CD14-positive monocyte (primary cell): ENCODE results near the gene SLC12A8. TPM values are rescaled to one million over a fixed set of nuclear protein-coding genes. Genes with fewer than 3 reads are reported as not detected.
A peak's percentile ranks its signal among the peaks of the same experiment; 100 is the strongest.

Experiments used
- DNase-seq, 3 donors: peaks; one replicate each; pipeline ENCODE4 v3.0.0-alpha.2; 2011 to 2022
- H2AFZ ChIP-seq: 2 replicates; pipeline ENCODE4 v1.6.0; 2012; ENCODE audit warnings: mild to moderate bottlenecking, low read depth, low read length, inconsistent platforms; ENCODE audit not compliant: insufficient read depth, poor library complexity, severe bottlenecking
- H3K27ac ChIP-seq, 2 donors: 1 replicate in 1 of 2; 2 replicates in 1 of 2; pipeline ENCODE4 v1.5.1; 2012 to 2013; ENCODE audit warnings: low read length in 2 of 2, control low read depth in 1 of 2, inconsistent platforms in 1 of 2, low read depth in 1 of 2, mild to moderate bottlenecking in 1 of 2
- H3K27me3 ChIP-seq, 2 donors: one replicate each; pipeline versions ENCODE4 v1.6.0 to v1.6.1; 2011 to 2013; ENCODE audit warnings: low read length in 2 of 2; ENCODE audit not compliant: control insufficient read depth in 2 of 2, insufficient read depth in 2 of 2
- H3K36me3 ChIP-seq, 2 donors: replicated peaks in 1 of 2; 1 replicate in 1 of 2; 2 replicates in 1 of 2; pipeline versions ENCODE4 v1.5.1 to v1.6.1; 2012 to 2013; ENCODE audit warnings: low read length in 2 of 2, control low read depth in 1 of 2, inconsistent platforms in 1 of 2, mild to moderate bottlenecking in 1 of 2; ENCODE audit not compliant: insufficient read depth in 2 of 2, control insufficient read depth in 1 of 2
- H3K4me1 ChIP-seq, 2 donors: 1 replicate in 1 of 2; 2 replicates in 1 of 2; pipeline versions ENCODE4 v1.5.1 to v1.6.1; 2012 to 2013; ENCODE audit warnings: low read length in 2 of 2, control low read depth in 1 of 2, inconsistent platforms in 1 of 2, mild to moderate bottlenecking in 1 of 2, moderate library complexity in 1 of 2; ENCODE audit not compliant: insufficient read depth in 2 of 2, control insufficient read depth in 1 of 2
- H3K4me2 ChIP-seq: replicated peaks from 2 replicates; pipeline ENCODE3; 2012; ENCODE audit warnings: low read length, moderate library complexity, mild to moderate bottlenecking; ENCODE audit not compliant: poor library complexity, severe bottlenecking; ENCODE audit errors: extremely low read depth
- H3K4me3 ChIP-seq, 3 experiments: fragments of 200-600 bp in 1 of 3; sonication (generic) in 1 of 3; replicated peaks in 1 of 3; 1 replicate in 2 of 3; 2 replicates in 1 of 3; pipeline ENCODE4 v1.5.1; 2011 to 2013; ENCODE audit warnings: low read length in 3 of 3, mild to moderate bottlenecking in 3 of 3, control low read depth in 2 of 3, low read depth in 2 of 3, inconsistent platforms in 1 of 3, moderate library complexity in 1 of 3
- H3K79me2 ChIP-seq: 2 replicates; pipeline ENCODE4 v1.6.0; 2012; ENCODE audit warnings: mild to moderate bottlenecking, control low read depth, inconsistent platforms, low read length, moderate library complexity; ENCODE audit not compliant: insufficient read depth
- H3K9ac ChIP-seq: 2 replicates; pipeline ENCODE4 v1.6.0; 2017; ENCODE audit warnings: low read length, mild to moderate bottlenecking; ENCODE audit not compliant: insufficient read depth, poor library complexity, severe bottlenecking
- H3K9me3 ChIP-seq, 2 donors: replicated peaks in 1 of 2; 1 replicate in 1 of 2; 2 replicates in 1 of 2; pipeline versions ENCODE4 v1.5.1 to v1.6.1; 2012 to 2013; ENCODE audit warnings: low read length in 2 of 2, control low read depth in 1 of 2; ENCODE audit not compliant: control insufficient read depth in 1 of 2, insufficient read depth in 1 of 2
- H4K20me1 ChIP-seq: 2 replicates; pipeline ENCODE4 v1.6.0; 2012; ENCODE audit warnings: mild to moderate bottlenecking, low read length, control low read depth, moderate library complexity; ENCODE audit not compliant: insufficient read depth
- H3K27ac Mint-ChIP-seq, 7 donors: one replicate each; pipeline ENCODE4 v1.8.0; 2020; ENCODE audit warnings: mild to moderate bottlenecking in 7 of 7, mixed read lengths in 7 of 7, moderate library complexity in 6 of 7, inconsistent platforms in 2 of 7
- H3K27me3 Mint-ChIP-seq, 3 donors: one replicate each; pipeline ENCODE4 v1.8.0; 2021 to 2022; ENCODE audit warnings: low read depth in 3 of 3, mild to moderate bottlenecking in 3 of 3, mixed read lengths in 3 of 3, moderate library complexity in 3 of 3, inconsistent platforms in 1 of 3
- H3K36me3 Mint-ChIP-seq, 2 donors: one replicate each; pipeline ENCODE4 v1.8.0; 2020; ENCODE audit warnings: mixed read lengths in 2 of 2, inconsistent platforms in 1 of 2, mild to moderate bottlenecking in 1 of 2
- H3K4me1 Mint-ChIP-seq: one replicate; pipeline ENCODE4 v1.8.0; 2020; ENCODE audit warnings: mild to moderate bottlenecking, mixed read lengths
- H3K4me3 Mint-ChIP-seq, 2 donors: one replicate each; pipeline ENCODE4 v1.8.0; 2020; ENCODE audit warnings: mild to moderate bottlenecking in 2 of 2, mixed read lengths in 2 of 2, moderate library complexity in 1 of 2
- H3K9me3 Mint-ChIP-seq, 7 donors: one replicate each; pipeline ENCODE4 v1.8.0; 2020 to 2022; ENCODE audit warnings: mixed read lengths in 7 of 7, mild to moderate bottlenecking in 6 of 7, moderate library complexity in 6 of 7, inconsistent platforms in 2 of 7
- CTCF ChIP-seq: fragments of 200-600 bp; IDR thresholded peaks from one replicate; pipeline ENCODE4 v1.8.0; 2022; ENCODE audit warnings: antibody characterized with exemption, mild to moderate bottlenecking
- WGBS: methylation state at CpG from one replicate; pipeline ENCODE4 v1.1.5; 2013; ENCODE audit warnings: missing lambda C conversion rate; ENCODE audit not compliant: insufficient coverage; 5-methylcytosine and 5-hydroxymethylcytosine counted together
- intact Hi-C, 2 donors: fragments of 100-400 bp; cut with micrococcal nuclease; formaldehyde crosslinking; loops; one replicate each; pipeline versions ENCODE4 v1.15.0 to v1.15.1; 2023
- polyA plus RNA-seq, 3 donors: library from polyadenylated mRNA; depleted of rRNA in 1 of 3; unstranded in 2 of 3; stranded (reverse) in 1 of 3; fragments of 300-500 nt in 2 of 3; fragments of >200 nt in 1 of 3; fragmentation: Illumina TruSeq in 2 of 3; gene quantifications; 1 replicate in 2 of 3; 2 replicates in 1 of 3; pipeline ENCODE4 v1.2.3, GENCODE V29; 2012 to 2021

Gene SLC12A8
- polyA plus RNA-seq, 3 donors, result 0.23 to 0.46 (median 0.35) TPM

GRCh38 chr3:125190786-125191185 lies 21.8 kb downstream of the SLC12A8 start:
- WGBS, result no CpG with 5 or more reads among the region's 3 CpGs
- H3K27ac ChIP-seq, result no peak overlapping the region
- H3K27me3 Mint-ChIP-seq, result peaks cover 2 to 10% (median 6%) of the 10 kb centered on the region in 3 donors
- H3K4me3 ChIP-seq, result no peak overlapping the region
- peaks cover 6% of the 10 kb centered on the region for H3K4me1 Mint-ChIP-seq
- no peaks in the 10 kb centered on the region for H3K9me3 Mint-ChIP-seq
- no peaks in the 10 kb centered on the region for H3K36me3 ChIP-seq
- H3K4me3 Mint-ChIP-seq, result no peak overlapping the region
- no peaks in the 10 kb centered on the region for H4K20me1 ChIP-seq
- no peaks in the 10 kb centered on the region for H3K79me2 ChIP-seq
- DNase-seq, result no peak
- no peak overlapping the region for H3K9ac ChIP-seq
- intact Hi-C loops, result no loop called here
- no peaks in the 10 kb centered on the region for H3K9me3 ChIP-seq
- H3K27me3 ChIP-seq, result no peaks in the 10 kb centered on the region
- H3K27ac Mint-ChIP-seq, result no peak overlapping the region
- H3K4me1 ChIP-seq, result no peaks in the 10 kb centered on the region
- no peak overlapping the region for H2AFZ ChIP-seq
- TF ChIP-seq CTCF, result no peak
- H3K36me3 Mint-ChIP-seq, result no peaks in the 10 kb centered on the region
- H3K4me2 ChIP-seq, result no peak overlapping the region

GRCh38 chr3:125189378-125190165 lies 23.0 kb downstream of the SLC12A8 start:
- Mint-ChIP-seq H3K4me3 (no peak overlapping the region), H3K9me3 (no peaks in the 10 kb centered on the region), H3K27me3 (peaks cover 2 to 9% (median 6%) of the 10 kb centered on the region in 3 donors), H3K27ac (peak overlapping the region in 1 of 7 donors; percentile 32), H3K36me3 (no peaks in the 10 kb centered on the region), H3K4me1 (peaks cover 6% of the 10 kb centered on the region)
- no peak for TF ChIP-seq CTCF
- H3K79me2 ChIP-seq, result no peaks in the 10 kb centered on the region
- no peak overlapping the region for H3K4me2 ChIP-seq
- no peaks in the 10 kb centered on the region for H3K4me1 ChIP-seq
- H3K27ac ChIP-seq, result no peak overlapping the region
- H3K9ac ChIP-seq, result no peak overlapping the region
- no peak for DNase-seq
- no peaks in the 10 kb centered on the region for H3K9me3 ChIP-seq
- no peaks in the 10 kb centered on the region for H3K36me3 ChIP-seq
- no peak overlapping the region for H2AFZ ChIP-seq
- H3K4me3 ChIP-seq, result no peak overlapping the region
- H4K20me1 ChIP-seq, result no peaks in the 10 kb centered on the region
- no peaks in the 10 kb centered on the region for H3K27me3 ChIP-seq
- 100% methylated on average over 3 of the region's 7 CpGs for WGBS
- intact Hi-C loops, result no loop called here
